Activated CD4-positive, alpha-beta T cell treated with anti-CD3 and anti-CD28 coated beads for 36 hours (primary cell): ENCODE data around the gene SULT2A1. TPM values are rescaled to one million over a fixed set of nuclear protein-coding genes. Genes with fewer than 3 reads are reported as not detected.
"Not testable (repeated sequence)": the region's sequence is repeated elsewhere in the genome, so short reads cannot be mapped to it uniquely, and the experiment has no call there.

ENCODE experiments used
- ATAC-seq: fragments of 200-7000 bp; cut with Tn5 transposase; one replicate; pipeline ENCODE4 v1.10.0; 2021; ENCODE audit warnings: mild to moderate bottlenecking, moderate library complexity
- CTCF ChIA-PET: fragments of 350-600 bp; sonication (Branson Sonifier 250); formaldehyde crosslinking; loops from one replicate; lab custom pipeline; 2021; ENCODE audit warnings: antibody characterized with exemption; lab: Charles Lee
- POLR2A ChIA-PET: fragments of 350-600 bp; sonication (Branson Sonifier 250); formaldehyde crosslinking; loops from one replicate; lab custom pipeline; 2021; ENCODE audit warnings: antibody characterized with exemption, inconsistent platforms; lab: Charles Lee
- DNase-seq: peaks from one replicate; pipeline ENCODE4 v3.0.0-alpha.2; 2020
- H3K27ac Mint-ChIP-seq: one replicate; pipeline ENCODE4 v1.8.0; 2021; ENCODE audit warnings: mixed read lengths
- H3K27me3 Mint-ChIP-seq: one replicate; pipeline ENCODE4 v1.8.0; 2021; ENCODE audit warnings: mixed read lengths
- H3K36me3 Mint-ChIP-seq: one replicate; pipeline ENCODE4 v1.8.0; 2021; ENCODE audit warnings: low read depth, mixed read lengths
- H3K4me1 Mint-ChIP-seq: one replicate; pipeline ENCODE4 v1.8.0; 2021; ENCODE audit warnings: mixed read lengths
- H3K4me3 Mint-ChIP-seq: one replicate; pipeline ENCODE4 v1.8.0; 2021; ENCODE audit warnings: mild to moderate bottlenecking, moderate library complexity, mixed read lengths
- H3K9me3 Mint-ChIP-seq: one replicate; pipeline ENCODE4 v1.8.0; 2021; ENCODE audit warnings: low read depth, mixed read lengths
- intact Hi-C, 2 experiments: fragments of 100-400 bp; cut with DNase I in 1 of 2; cut with micrococcal nuclease in 1 of 2; formaldehyde crosslinking; loops; one replicate each; pipeline versions ENCODE4 v1.14.2 to v1.15.1; 2022 to 2024; cut with DNase I, micrococcal nuclease
- total RNA-seq, 2 experiments: library from RNA; stranded (reverse); gene quantifications; one replicate each; pipeline ENCODE4 v1.2.3, GENCODE V29; 2021

The SULT2A1 gene, protein sequence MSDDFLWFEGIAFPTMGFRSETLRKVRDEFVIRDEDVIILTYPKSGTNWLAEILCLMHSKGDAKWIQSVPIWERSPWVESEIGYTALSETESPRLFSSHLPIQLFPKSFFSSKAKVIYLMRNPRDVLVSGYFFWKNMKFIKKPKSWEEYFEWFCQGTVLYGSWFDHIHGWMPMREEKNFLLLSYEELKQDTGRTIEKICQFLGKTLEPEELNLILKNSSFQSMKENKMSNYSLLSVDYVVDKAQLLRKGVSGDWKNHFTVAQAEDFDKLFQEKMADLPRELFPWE
- total RNA-seq = not detected

DNA sequence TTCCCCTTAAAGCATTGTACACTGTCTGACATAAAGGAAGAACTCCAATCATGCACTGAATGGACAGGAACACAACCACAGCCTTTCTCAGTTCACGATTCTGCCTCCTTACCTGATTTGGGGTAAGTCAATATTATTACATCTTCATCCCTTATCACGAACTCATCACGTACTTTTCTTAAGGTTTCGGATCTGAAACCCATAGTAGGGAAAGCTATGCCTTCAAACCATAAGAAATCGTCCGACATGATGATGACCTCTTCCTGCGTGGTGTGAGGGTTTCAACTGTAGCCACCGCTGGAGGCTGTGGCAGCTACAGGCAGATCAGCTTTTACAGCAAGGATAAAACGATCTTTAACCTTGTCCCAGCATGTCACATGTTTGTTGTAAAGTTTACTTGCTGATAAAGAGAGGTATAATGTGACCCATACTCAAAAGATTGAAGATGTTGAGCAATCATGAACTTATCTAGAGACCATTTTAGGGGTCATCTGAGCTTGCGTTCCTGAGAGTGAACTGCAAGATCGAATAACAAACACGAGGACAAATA is at the start of gene SULT2A1:
Gene SULT2A1 (minus strand): TSS at position 306 of the 550 bp plus-strand sequence. CDS start 58 bp downstream, at position 248.
- DNase-seq (no peak), ATAC-seq (no peak)
- Mint-ChIP-seq H3K4me1 (no peaks in the 10 kb centered on the region), H3K4me3 (no peak within 1 kb of the TSS), H3K36me3 (no peaks in the 10 kb centered on the region), H3K27me3 (peaks cover 10% of the 10 kb centered on the region), H3K27ac (no peak within 1 kb of the TSS), H3K9me3 (no peaks in the 10 kb centered on the region)
- POLR2A ChIA-PET = no interaction called here
- intact Hi-C loops = no loop called here
- CTCF ChIA-PET = interaction anchor here (0.8 kb wide), 1 partner anchor 22 kb away, joined by 4 read pairs; no protein-coding TSS in a partner anchor

GRCh38 chr19:47928581-47928980 is 42.5 kb upstream of the SULT2A1 start:
- ATAC-seq, H3K27ac Mint-ChIP-seq, H3K9me3 Mint-ChIP-seq, CTCF ChIA-PET, H3K27me3 Mint-ChIP-seq, POLR2A ChIA-PET, H3K4me3 Mint-ChIP-seq, intact Hi-C loops, H3K36me3 Mint-ChIP-seq, H3K4me1 Mint-ChIP-seq: not testable (repeated sequence)
- DNase-seq = peak; percentile 6

DNA sequence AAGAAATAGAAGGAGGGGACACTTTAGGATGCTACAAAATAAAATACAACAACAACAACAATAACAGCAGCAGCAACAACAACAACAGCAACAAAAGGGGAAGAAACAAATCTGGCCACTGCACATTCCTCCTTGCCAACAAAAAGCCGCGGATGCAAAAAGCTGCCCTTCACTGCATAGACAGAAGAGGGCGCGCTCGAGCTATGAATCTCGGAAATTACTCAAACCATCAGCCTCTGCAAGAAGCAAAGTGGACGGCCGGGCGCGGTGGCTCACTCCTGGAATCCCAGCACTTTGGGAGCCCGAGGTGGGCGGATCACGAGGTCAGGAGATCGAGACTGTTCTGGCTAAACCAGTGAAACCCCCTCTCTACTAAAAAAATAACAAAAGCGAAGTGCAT is 34.0 kb upstream of the SULT2A1 start:
- H3K9me3 Mint-ChIP-seq, H3K27ac Mint-ChIP-seq, intact Hi-C loops, DNase-seq, POLR2A ChIA-PET, CTCF ChIA-PET, ATAC-seq, H3K27me3 Mint-ChIP-seq, H3K4me3 Mint-ChIP-seq, H3K36me3 Mint-ChIP-seq, H3K4me1 Mint-ChIP-seq: not testable (repeated sequence)

DNA sequence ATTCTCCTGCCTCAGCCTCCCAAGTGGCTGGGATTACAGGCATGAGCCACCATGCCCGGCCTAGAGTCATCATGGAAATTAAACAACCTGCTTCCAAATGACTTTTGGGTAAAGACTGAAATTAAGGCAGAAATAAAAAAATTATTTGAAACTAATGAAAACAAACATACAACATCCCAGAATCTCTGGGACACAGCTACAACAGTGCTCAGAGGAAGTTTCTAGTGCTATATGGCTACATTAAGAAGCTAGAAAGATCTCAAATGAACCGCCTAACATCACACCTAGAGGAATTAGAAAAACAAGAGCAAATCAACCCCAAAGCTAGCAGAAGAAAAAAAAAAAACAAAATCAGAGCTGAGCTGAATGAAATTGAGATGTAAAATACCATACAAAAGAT is 24.1 kb upstream of the SULT2A1 start:
- H3K27ac Mint-ChIP-seq, H3K4me1 Mint-ChIP-seq, POLR2A ChIA-PET, H3K4me3 Mint-ChIP-seq, H3K27me3 Mint-ChIP-seq, ATAC-seq, DNase-seq, CTCF ChIA-PET, intact Hi-C loops, H3K9me3 Mint-ChIP-seq, H3K36me3 Mint-ChIP-seq: not testable (repeated sequence)

DNA sequence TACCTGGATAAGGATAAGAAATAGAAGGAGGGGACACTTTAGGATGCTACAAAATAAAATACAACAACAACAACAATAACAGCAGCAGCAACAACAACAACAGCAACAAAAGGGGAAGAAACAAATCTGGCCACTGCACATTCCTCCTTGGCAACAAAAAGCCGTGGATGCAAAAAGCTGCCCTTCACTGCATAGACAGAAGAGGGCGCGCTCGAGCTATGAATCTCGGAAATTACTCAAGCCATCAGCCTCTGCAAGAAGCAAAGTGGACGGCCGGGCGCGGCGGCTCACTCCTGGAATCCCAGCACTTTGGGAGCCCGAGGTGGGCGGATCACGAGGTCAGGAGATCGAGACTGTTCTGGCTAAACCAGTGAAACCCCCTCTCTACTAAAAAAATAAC is 23.2 kb upstream of the SULT2A1 start:
- ATAC-seq, H3K4me1 Mint-ChIP-seq, H3K4me3 Mint-ChIP-seq, intact Hi-C loops, H3K27ac Mint-ChIP-seq, H3K27me3 Mint-ChIP-seq, POLR2A ChIA-PET, H3K9me3 Mint-ChIP-seq, CTCF ChIA-PET, H3K36me3 Mint-ChIP-seq: not testable (repeated sequence)
- peak; percentile 92 for DNase-seq

- H3K9me3 Mint-ChIP-seq = peaks cover 2% of the 10 kb centered on the region
- CTCF ChIA-PET = no interaction called here
- POLR2A ChIA-PET = no interaction called here
- intact Hi-C loops = no loop called here
- H3K36me3 Mint-ChIP-seq = no peaks in the 10 kb centered on the region
- no peak for DNase-seq
- H3K4me1 Mint-ChIP-seq = no peaks in the 10 kb centered on the region
- no peak overlapping the region for H3K27ac Mint-ChIP-seq
- H3K4me3 Mint-ChIP-seq = no peak overlapping the region
- peaks cover 12% of the 10 kb centered on the region for H3K27me3 Mint-ChIP-seq
- no peak for ATAC-seq
Measured at GRCh38 chr19:47901370-47901769, 15.3 kb upstream of the SULT2A1 start.

DNA sequence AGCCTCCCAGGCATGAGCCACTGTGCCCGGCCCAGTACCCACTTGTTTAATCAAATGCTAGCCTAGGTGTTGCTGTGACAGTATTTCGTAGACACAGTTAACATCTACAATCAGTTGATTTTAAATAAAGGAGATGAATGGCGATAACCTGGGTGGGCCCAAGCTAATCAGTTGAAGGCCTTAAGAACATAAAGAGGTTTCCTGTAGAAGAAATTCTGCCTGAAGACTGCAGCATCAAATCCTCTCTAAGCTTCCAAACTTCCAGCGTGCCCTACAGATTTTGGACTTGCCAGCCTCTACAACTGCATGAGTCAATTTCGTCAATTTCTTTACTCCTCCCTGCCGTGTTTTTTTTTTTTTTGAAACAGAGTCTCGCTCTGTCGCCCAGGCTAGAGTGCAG is 13.2 kb upstream of the SULT2A1 start:
- ATAC-seq (no peak), DNase-seq (no peak)
- H3K9me3 Mint-ChIP-seq = peaks cover 6% of the 10 kb centered on the region
- H3K4me3 Mint-ChIP-seq = no peak overlapping the region
- peaks cover 12% of the 10 kb centered on the region for H3K27me3 Mint-ChIP-seq
- no peaks in the 10 kb centered on the region for H3K36me3 Mint-ChIP-seq
- no peaks in the 10 kb centered on the region for H3K4me1 Mint-ChIP-seq
- CTCF ChIA-PET = no interaction called here
- intact Hi-C loops = no loop called here
- POLR2A ChIA-PET = no interaction called here
- no peak overlapping the region for H3K27ac Mint-ChIP-seq

DNA sequence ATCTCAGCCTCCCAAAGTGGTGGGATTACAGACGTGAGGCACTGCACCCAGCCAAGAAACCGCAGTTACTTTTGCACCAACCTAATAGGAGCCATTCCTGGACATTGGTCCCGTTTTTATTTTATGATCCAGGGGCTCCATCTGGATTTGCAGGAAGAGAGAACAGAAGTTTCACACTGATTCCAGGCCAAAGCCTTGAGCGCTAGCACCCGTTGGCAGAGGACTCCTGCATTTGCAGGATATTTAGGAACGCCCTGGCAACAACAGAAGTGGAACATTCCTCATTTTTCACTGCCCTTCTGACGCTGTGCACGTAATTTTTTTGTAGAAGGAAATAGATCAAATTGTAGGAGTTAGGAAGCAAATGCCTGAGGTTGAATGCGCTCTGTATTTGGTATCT is 11.7 kb upstream of the SULT2A1 start:
- Mint-ChIP-seq H3K27me3 (peaks cover 10% of the 10 kb centered on the region), H3K36me3 (no peaks in the 10 kb centered on the region), H3K4me3 (no peak overlapping the region), H3K27ac (no peak overlapping the region), H3K9me3 (peaks cover 7% of the 10 kb centered on the region), H3K4me1 (no peaks in the 10 kb centered on the region)
- intact Hi-C loops = no loop called here
- ChIA-PET POLR2A (no interaction called here), CTCF (no interaction called here)
- no peak for ATAC-seq
- DNase-seq = no peak

GRCh38 chr19:47896773-47897172 is 10.7 kb upstream of the SULT2A1 start:
- CTCF ChIA-PET = interaction anchor here (0.5 kb wide), 1 partner anchor 9 kb away, joined by 4 read pairs; no protein-coding TSS in a partner anchor
- Mint-ChIP-seq H3K36me3 (no peaks in the 10 kb centered on the region), H3K9me3 (peaks cover 12% of the 10 kb centered on the region), H3K27me3 (peaks cover 5% of the 10 kb centered on the region), H3K4me1 (no peaks in the 10 kb centered on the region), H3K4me3 (no peak overlapping the region), H3K27ac (no peak overlapping the region)
- no peak for ATAC-seq
- no peak for DNase-seq
- POLR2A ChIA-PET = no interaction called here
- intact Hi-C loops = no loop called here

- Mint-ChIP-seq H3K36me3 (no peaks in the 10 kb centered on the region), H3K4me3 (no peak overlapping the region), H3K9me3 (peaks cover 12% of the 10 kb centered on the region), H3K27me3 (peaks cover 5% of the 10 kb centered on the region), H3K4me1 (no peaks in the 10 kb centered on the region), H3K27ac (no peak overlapping the region)
- ChIA-PET POLR2A (no interaction called here), CTCF (interaction anchor here (0.5 kb wide), 1 partner anchor 113 kb away, joined by 3 read pairs; no protein-coding TSS in a partner anchor)
- DNase-seq = no peak
- ATAC-seq = no peak
- intact Hi-C loops = no loop called here
Measured at GRCh38 chr19:47896019-47896418, 9.9 kb upstream of the SULT2A1 start.

DNA sequence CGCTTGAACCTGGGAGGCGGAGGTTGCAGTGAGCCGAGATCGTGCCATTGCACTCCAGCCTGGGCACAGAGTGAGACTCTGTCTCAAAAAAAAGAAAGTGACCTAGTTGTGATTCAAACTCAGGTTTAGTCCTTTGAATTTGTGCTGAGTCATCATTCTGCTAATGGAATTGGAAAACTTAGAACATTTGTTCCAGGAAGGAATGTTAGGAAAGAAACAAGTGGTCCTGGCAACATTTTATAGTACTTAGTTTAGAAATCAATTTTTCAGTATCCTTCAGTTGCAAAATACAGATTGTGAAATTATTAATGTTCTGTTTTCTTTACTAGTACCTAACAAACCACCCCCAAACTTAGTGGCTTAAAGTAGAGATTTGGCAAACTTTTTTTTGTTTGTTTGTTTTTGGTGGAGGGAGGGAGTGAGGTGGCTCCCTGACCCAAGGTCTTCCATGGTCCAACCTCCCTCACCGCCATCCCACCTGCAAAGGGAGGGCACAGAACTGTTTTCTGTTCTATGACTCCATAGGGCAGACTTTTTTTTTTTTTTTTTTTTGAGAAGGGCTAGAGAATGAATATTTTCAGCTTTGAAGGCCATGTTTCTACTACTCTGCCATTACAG is 9.2 kb upstream of the SULT2A1 start:
- intact Hi-C loops = no loop called here
- no peak overlapping the region for H3K27ac Mint-ChIP-seq
- no peak for ATAC-seq
- peaks cover 5% of the 10 kb centered on the region for H3K27me3 Mint-ChIP-seq
- ChIA-PET CTCF (no interaction called here), POLR2A (no interaction called here)
- H3K4me3 Mint-ChIP-seq = no peak overlapping the region
- no peaks in the 10 kb centered on the region for H3K4me1 Mint-ChIP-seq
- H3K9me3 Mint-ChIP-seq = peaks cover 12% of the 10 kb centered on the region
- no peaks in the 10 kb centered on the region for H3K36me3 Mint-ChIP-seq
- no peak for DNase-seq
